Activated T-helper 9 cell treated with anti-CD3 and anti-CD28 coated beads, Interleukin-2, amount 50 U/mL, for 16 hours (primary cell): ENCODE measurements around the gene SERPINE1.

Experiments
- DNase-seq: peaks from one replicate; pipeline ENCODE4 v3.0.0-alpha.2; 2020; ENCODE audit warnings: low read depth

SERPINE1 gene

DNA sequence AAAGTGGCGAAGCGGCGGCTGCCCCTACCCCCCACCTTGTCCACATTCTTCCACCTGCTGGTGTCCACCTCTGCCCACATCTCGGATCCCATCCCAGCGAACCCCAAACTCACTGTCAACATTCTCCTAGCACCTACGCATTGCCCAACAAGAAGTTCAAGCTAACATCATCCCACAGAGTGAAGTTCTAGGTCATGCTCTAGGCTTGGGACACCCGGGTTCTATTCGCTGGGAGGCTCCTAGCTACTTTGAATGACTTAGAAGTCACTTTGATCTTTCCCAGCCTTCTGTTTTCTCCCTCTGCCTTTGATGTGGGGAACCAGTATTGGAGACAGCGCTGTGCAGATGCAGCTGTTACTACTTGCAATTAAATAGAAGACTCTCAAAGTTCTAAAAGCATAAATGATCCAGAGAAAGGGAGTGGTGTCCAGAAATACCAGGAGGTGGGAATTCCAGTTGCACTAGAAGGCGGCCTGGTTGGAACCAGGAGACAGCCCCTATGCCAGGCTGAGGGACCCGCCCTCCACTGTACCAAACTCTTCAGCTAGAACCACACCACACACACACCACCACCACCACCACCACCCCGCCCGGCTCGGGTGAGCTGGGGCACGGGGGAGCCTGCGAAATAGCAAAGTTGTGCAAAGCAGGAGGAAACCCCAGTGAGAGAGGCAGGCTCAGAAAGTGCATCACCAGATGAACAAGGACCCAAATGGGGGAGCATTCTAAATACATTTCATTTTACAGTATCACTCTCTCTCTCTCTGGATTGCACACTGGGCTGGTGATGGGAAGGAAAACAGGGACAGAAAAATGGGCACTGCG, 43.9 kb downstream of the SERPINE1 start:
- DNase-seq = no peak

DNA sequence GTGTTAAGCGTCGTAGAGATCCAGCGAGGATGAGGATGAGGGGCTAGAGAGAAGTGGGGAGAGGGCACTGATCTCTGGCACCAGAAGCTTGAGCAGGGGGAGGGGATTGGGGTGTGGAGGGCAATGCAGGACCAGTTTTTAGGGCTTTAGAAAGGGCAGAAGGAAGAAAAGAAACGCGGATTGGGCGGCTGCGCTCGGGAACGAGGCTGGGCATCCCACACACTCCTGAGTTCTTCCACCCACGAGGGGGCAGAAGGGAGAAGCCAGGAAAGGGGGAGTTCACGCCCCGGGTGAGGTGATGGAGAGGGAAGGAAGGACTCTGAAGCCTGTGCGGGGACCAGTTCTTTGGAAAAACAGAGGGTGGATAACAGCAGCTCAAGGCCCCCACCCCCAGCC, 44.5 kb downstream of the SERPINE1 start:
- no peak for DNase-seq

GRCh38 chr7:101172005-101172853, 45.3 kb downstream of the SERPINE1 start:
- no peak for DNase-seq

DNA sequence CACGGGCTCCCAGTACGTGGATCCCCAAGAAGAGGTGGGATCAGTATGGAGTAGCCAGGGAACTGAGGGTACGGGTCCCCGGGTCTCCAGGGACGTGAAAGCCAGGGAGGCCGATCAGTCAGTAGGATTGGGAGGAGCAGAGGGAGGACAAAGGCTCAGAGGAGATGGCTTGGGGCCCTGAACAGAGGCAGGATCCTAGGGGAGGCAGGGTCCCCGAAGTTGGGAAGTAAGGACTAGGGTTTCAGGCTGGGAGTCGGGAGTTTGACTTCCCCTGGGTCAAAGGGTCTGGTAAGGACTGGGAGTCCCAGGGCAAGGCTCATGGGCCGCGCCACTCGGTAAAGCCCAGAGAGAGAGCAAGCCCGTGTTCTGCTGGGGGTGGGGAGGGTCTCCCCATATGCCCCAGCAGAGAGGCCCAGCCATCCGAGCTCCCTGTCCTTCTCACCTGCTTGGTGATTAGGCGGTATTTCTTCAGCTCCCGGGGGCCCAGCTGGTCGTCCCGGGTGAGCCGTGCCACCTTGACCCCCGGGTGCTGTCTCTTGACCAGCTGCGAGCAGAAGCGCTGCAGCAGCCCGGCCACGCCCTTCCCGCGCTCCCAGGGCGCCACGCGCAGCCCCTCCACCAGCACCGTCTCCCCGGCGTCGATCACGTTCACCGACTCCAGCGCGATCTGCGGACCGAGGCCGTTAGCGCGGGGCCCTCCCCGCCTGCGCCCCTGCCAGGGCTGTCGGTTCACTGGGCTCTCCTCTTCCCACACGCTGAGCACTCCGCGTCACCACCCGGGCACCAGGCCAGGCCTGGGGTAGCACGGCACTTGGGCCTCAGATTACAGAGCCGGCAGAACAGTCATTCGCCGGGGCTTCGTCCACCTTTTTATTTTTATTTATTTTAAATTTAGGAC, 46.2 kb downstream of the SERPINE1 start:
- no peak for DNase-seq

GRCh38 chr7:101173752-101174244, 46.9 kb downstream of the SERPINE1 start:
- peak; percentile 35 for DNase-seq

DNA sequence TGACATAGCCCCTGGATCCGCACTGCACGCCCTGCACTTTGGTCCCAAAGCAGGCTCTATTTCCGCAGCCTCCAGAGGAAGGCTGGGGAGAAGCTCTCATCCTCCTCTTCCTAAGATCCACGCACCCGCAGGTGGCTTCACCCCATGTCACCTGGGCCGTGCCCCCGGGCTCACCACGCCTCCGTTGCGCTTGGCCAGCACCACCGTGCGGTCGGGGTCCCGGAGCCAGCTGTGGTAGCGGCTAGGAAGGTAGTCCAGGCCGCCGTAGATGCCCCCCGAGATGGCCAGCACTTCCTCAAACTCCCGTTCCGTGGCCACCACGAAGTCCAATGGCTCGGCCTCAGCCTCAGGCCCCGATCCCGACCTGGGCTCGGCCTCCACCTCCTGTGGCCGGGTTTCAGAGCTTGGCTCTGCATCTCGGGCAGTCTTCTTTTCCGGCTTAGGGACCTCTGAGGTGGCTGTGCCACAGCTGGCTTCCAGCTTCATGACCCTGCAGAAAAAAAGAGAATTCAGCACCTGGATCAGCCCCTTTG, 47.5 kb downstream of the SERPINE1 start:
- DNase-seq = no peak

- no peak for DNase-seq
Measured at GRCh38 chr7:101175664-101176063, 48.8 kb downstream of the SERPINE1 start.

DNA sequence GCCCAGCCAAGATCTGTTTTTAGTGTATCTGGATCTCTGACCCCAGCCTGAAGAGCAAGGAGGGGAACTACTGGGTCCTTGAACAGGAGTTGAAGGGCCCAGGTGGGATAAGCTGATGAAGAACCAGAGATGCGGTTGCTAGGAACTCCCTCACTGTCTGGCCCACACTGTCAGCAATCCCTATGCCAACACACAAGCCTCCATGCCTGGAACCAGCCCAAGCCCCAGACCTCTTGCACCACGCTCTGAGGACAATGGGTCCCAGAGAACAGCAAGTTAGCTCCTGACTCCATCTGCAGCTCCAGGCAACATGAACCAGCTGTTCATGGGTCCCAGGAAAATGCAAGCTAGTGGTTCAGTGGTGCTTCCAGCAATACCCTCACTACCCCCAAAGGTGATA, 50.7 kb downstream of the SERPINE1 start:
- DNase-seq = no peak

DNA sequence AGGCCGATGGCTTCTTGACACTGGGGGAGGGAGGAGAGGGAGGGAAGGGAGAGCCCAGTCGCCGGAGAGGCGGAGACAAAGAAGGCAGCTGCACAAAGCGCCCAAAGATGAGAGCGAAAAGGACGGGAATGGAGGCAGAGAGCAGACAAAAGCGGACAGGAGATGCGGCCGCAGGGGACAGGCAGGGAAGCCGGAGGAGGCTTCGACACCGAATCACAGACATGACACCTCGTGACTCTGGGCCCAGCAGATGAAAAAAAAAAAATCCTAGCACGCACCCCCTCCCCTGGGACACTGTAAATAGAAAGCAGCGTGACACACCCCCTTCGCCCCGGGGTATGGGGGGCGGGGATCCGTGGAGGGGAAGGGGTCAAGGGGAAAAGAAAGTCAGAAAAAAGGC, 52.2 kb downstream of the SERPINE1 start:
- DNase-seq = no peak

DNA sequence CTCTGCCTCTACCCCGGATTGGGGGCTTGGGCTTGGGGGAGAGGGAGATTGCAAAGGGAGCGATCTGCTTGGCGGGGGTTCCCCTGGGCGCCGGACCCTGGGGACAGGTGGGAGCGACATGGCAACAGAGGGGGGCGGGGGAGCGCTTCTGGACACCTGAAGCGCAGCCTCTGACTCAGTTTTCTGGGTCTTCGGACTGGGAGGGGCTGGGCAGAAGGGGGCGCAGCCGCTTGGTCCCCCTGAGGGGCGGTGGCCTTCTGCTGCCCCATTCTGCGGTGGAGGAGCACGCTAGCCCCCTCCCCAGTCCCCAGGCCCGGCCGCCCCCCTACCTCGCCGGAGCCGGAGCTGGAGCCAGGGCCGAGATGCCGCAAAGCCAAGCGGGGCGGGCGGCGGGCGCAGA, 52.8 kb downstream of the SERPINE1 start:
- DNase-seq = no peak

DNA sequence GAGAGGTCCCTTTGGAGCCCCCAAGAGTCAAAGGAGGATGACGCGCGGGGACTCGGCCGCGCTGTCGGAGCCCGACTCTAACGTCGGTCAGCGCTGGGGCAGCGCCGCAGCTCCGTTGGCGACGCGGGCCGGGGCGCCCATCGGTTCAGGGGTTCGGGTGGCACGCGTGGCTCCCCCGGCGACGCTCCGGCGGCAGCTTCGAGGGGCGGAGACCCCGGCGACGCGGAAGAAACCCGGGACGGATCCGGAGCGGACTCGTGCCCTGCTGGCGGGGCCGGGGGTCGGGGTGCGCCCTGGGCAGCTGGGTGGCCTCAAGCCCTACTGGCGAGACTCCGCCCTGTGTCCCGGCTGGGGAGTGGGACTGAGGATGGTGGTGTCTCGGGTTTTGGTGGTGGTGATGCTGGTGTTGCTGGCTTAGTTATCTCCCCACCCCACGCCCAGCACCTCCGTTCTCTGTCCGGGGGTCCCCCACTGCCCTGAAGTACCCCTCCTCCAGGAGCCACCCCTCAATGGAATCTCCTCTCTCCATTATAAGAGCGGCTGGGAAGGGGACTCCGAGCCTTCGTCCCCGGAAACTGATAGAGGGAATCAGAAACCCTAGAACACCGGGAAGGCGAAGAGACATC, 53.3 kb downstream of the SERPINE1 start, which contains the start of gene NAT16:
NAT16 (minus strand) TSS at position 164 of the 626 bp plus-strand sequence. CDS start 5,486 bp downstream, outside the sequence.
- no peak for DNase-seq

GRCh38 chr7:101185258-101185839, 58.4 kb downstream of the SERPINE1 start:
- no peak for DNase-seq

DNA sequence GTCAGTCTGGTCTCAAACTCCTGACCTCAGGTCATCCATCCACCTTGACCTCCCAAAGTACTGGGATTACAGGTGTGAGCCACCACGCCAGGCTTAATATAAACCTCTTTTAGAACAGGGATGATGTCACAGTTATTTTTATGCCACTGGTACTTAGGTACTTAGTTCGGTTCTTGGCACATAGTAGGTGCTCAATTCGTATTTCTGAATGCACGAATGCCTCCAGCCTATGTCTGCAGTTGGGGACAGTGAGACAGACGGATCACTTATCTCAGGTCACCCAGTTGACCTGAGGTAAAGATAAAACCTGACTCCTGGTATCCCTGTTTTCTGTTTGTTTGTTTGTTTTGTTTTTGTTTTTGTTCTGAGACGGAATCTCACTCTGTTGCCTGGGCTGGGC, 59.3 kb downstream of the SERPINE1 start:
- no peak for DNase-seq

GRCh38 chr7:101186844-101187428, 60.0 kb downstream of the SERPINE1 start:
- DNase-seq = no peak
